ENCODE measurements around the gene ZER1.
"Not testable (repeated sequence)": the region's sequence is repeated elsewhere in the genome, so short reads cannot be mapped to it uniquely, and the experiment has no call there.

Gene ZER1

GRCh38 chr9:128787659-128788058 lies 15.9 kb upstream of the ZER1 start:
- DNase-seq (ENCODE audit: low read depth) = no peak

- DNase-seq (ENCODE audit: low read depth) = peak; percentile 83
These were observed 15.2 kb upstream of the ZER1 start, which contains the start of gene TBC1D13 for GRCh38 chr9:128786681-128787601. Gene TBC1D13, plus strand, starts transcription at chr9:128787253. Its CDS starts 101 bp downstream, at chr9:128787354.

GRCh38 chr9:128785427-128785826 lies 13.7 kb upstream of the ZER1 start:
- no peak for DNase-seq (ENCODE audit: low read depth)

GRCh38 chr9:128782669-128783068 lies 10.9 kb upstream of the ZER1 start:
- DNase-seq (ENCODE audit: low read depth) = no peak

GRCh38 chr9:128781187-128782070 lies 9.7 kb upstream of the ZER1 start:
- DNase-seq (ENCODE audit: low read depth) = no peak

GRCh38 chr9:128780093-128780492 lies 8.4 kb upstream of the ZER1 start:
- DNase-seq (ENCODE audit: low read depth) = not testable (repeated sequence)

- DNase-seq (ENCODE audit: low read depth) = no peak
These were observed 3.1 kb upstream of the ZER1 start for GRCh38 chr9:128774804-128775203.

GRCh38 chr9:128773049-128773448 lies 1.3 kb upstream of the ZER1 start:
- DNase-seq (ENCODE audit: low read depth) = no peak

- no peak for DNase-seq (ENCODE audit: low read depth)
These were observed 519 bp downstream of the ZER1 start for GRCh38 chr9:128771094-128771721.

GRCh38 chr9:128770286-128771030 lies 1.3 kb downstream of the ZER1 start:
- no peak for DNase-seq (ENCODE audit: low read depth)

GRCh38 chr9:128768606-128769005 lies 3.1 kb downstream of the ZER1 start:
- DNase-seq (ENCODE audit: low read depth) = no peak

- DNase-seq (ENCODE audit: low read depth) = no peak
These were observed 6.2 kb downstream of the ZER1 start for GRCh38 chr9:128765499-128765898.

- DNase-seq (ENCODE audit: low read depth) = no peak
These were observed 7.4 kb downstream of the ZER1 start for GRCh38 chr9:128764361-128764760.

- no peak for DNase-seq (ENCODE audit: low read depth)
These were observed 8.9 kb downstream of the ZER1 start for GRCh38 chr9:128762671-128763449.

GRCh38 chr9:128757602-128758001 lies 14.1 kb downstream of the ZER1 start:
- DNase-seq (ENCODE audit: low read depth) = no peak

GRCh38 chr9:128753627-128754026 lies 18.1 kb downstream of the ZER1 start:
- no peak for DNase-seq (ENCODE audit: low read depth)

GRCh38 chr9:128750926-128751595 lies 20.7 kb downstream of the ZER1 start:
- DNase-seq (ENCODE audit: low read depth) = no peak

GRCh38 chr9:128747241-128747640 lies 24.5 kb downstream of the ZER1 start:
- no peak for DNase-seq (ENCODE audit: low read depth)

GRCh38 chr9:128743421-128743820 lies 28.3 kb downstream of the ZER1 start:
- DNase-seq (ENCODE audit: low read depth) = no peak

GRCh38 chr9:128742401-128742800 lies 29.3 kb downstream of the ZER1 start:
- DNase-seq (ENCODE audit: low read depth) = no peak

All from stimulated activated CD8-positive, alpha-beta memory T cell treated with anti-CD3 and anti-CD28 coated beads, Interleukin-4, amount 100 ng/mL, for 24 hours (primary cell).